ENCODE results near the gene NCMAP. TPM values are rescaled to one million over a fixed set of nuclear protein-coding genes. Genes with fewer than 3 reads are reported as not detected.

NCMAP gene
- total and polyA plus RNA-seq, 2 of the 8 experiments (the other 6 are each of a cell fraction or from before 2014, with no cell fraction given), result 0.21 to 0.39 TPM

DNA sequence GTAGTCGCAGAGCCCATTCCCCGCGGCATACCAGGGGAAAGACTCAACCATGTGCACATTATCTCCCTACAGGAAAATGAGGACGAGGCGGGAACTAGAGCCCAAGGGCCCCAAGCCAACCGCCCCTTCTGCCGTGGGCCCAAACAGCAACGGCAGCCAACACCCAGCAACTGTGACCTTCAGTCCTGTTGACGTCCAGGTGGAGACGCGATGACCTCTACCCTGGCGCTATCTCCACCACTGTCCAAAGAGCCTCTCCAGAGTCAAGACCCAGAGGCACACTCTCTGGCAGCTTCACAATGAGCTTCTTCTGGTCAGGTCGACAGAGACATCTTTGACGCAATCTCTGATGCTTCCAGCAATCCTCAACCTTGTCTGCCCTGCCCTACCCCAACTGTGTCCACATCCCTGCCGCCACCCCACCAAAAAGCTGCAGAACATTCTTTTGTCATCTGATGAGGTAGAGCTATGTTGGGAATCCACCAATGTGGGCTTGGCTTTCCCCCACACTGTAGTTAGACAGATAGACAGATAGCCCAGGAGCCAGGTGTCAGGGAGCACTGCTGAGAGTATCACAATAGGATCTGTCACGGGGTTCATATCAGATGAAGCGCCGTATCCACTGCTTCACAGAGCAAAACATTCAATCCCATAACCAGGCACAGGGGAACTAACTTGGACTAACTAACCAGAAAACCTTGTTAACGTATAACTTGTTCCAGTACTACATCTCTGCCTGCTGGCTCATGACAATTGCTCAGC lies 49.8 kb downstream of the NCMAP start:
- Histone ChIP-seq H3K27ac (ENCODE audit: low read depth, low read length) (no peak overlapping the region), H4K20me1 (replicated peaks in 1 of 2; ENCODE audit: control insufficient read depth in 1 of 2, insufficient read depth in 2 of 2, low read length in 2 of 2) (no peaks in the 10 kb centered on the region), H4K5ac (ENCODE audit: insufficient read length, low read depth, low read length) (no peak overlapping the region), H2BK20ac (ENCODE audit: low read length) (no peak overlapping the region), H3K27me3 (replicated peaks in 1 of 4; ENCODE audit: control insufficient read depth in 3 of 4, extremely low read depth in 1 of 4, insufficient read depth in 3 of 4, low read length in 3 of 4) (no peaks in the 10 kb centered on the region), H3K4ac (replicated peaks; ENCODE audit: insufficient read length, low read depth, low read length) (no peak overlapping the region), H3K79me2 (ENCODE audit: control insufficient read depth in 1 of 2, insufficient read depth in 2 of 2, low read length in 2 of 2) (no peaks in the 10 kb centered on the region), H2BK12ac (ENCODE audit: low read depth, low read length) (no peak overlapping the region), H3K23me2 (ENCODE audit: low read depth, low read length) (no peaks in the 10 kb centered on the region), H4K8ac (ENCODE audit: extremely low read depth, insufficient read depth, low read length) (peak overlapping the region; percentile 78; the same call in 1 of the 2 replicates), H3K79me1 (ENCODE audit: low read depth, low read length) (no peaks in the 10 kb centered on the region), H3K4me2 (ENCODE audit: insufficient read depth in 1 of 2, low read depth in 2 of 2, low read length in 2 of 2) (no peak overlapping the region), H4K91ac (replicated peaks; ENCODE audit: insufficient read length, low read length) (peak overlapping the region; percentile 25), H3K18ac (ENCODE audit: extremely low read depth, low read length) (no peak overlapping the region), H3K56ac (replicated peaks; ENCODE audit: insufficient read length, low read depth, low read length) (no peak overlapping the region), H2AFZ (ENCODE audit: low read length) (no peak overlapping the region), H2BK5ac (ENCODE audit: low read depth, low read length) (no peak overlapping the region), H2BK120ac (replicated peaks; ENCODE audit: low read depth, low read length) (no peak overlapping the region), H3K9me3 (ENCODE audit: insufficient read depth in 2 of 2, low read depth in 1 of 2, low read length in 1 of 2) (no peaks in the 10 kb centered on the region), H2BK15ac (ENCODE audit: low read length) (no peak overlapping the region), H3K4me3 (ENCODE audit: extremely low read depth in 1 of 4, insufficient read depth in 2 of 4, low read depth in 3 of 4, low read length in 4 of 4) (no peak overlapping the region), H3K4me1 (replicated peaks in 1 of 4; ENCODE audit: control insufficient read depth in 3 of 4, insufficient read depth in 4 of 4, low read length in 3 of 4) (no peaks in the 10 kb centered on the region), H3K23ac (ENCODE audit: insufficient read length) (no peak overlapping the region), H3K9ac (replicated peaks in 1 of 4; ENCODE audit: extremely low read depth in 1 of 4, low read depth in 3 of 4, low read length in 3 of 4) (no peak overlapping the region), H3K14ac (ENCODE audit: insufficient read length) (no peak overlapping the region), H3K36me3 (ENCODE audit: control insufficient read depth in 2 of 4, insufficient read depth in 4 of 4, low read length in 3 of 4) (no peaks in the 10 kb centered on the region), H2AK5ac (ENCODE audit: low read depth, low read length) (no peak overlapping the region)
- DNase-seq (ENCODE audit: low read depth in 1 of 2, low spot score in 2 of 2), result no peak
- 95% methylated on average over 19 of the region's 19 CpGs; no CpG with 5 or more reads in 1 of the 2 experiments for WGBS, 2 experiments (ENCODE audit: extremely low coverage in 1 of 2, insufficient coverage in 1 of 2, insufficient read length in 1 of 2, insufficient replicate concordance in 2 of 2, low coverage in 1 of 2, low lambda C conversion rate in 2 of 2, missing lambda C conversion rate in 1 of 2)
- ChIA-PET POLR2A (ENCODE audit: partially characterized antibody) (no interaction called here), CTCF (ENCODE audit: partially characterized antibody) (interaction anchor here (1.0 to 5.2 kb wide), 2 partner anchors 9 to 19 kb away, joined by 5 to 20 read pairs; no protein-coding TSS in a partner anchor)
- no peak for FAIRE-seq
- TF ChIP-seq ATF2 (IDR thresholded peaks at IDR 0.05; ENCODE audit: low read length) (no peak), SP2 (IDR thresholded peaks at IDR 0.05; ENCODE audit: low read length) (no peak), EGR1 (IDR thresholded peaks at IDR 0.05; ENCODE audit: borderline replicate concordance, low read depth, low read length) (no peak), SAP30 (IDR thresholded peaks at IDR 0.05; ENCODE audit: insufficient read depth, insufficient replicate concordance, low read length) (no peak), NRF1 (IDR thresholded peaks at IDR 0.05; ENCODE audit: low read depth, low read length) (no peak), POU5F1 (IDR thresholded peaks at IDR 0.05; ENCODE audit: low read depth, low read length) (no peak), SIRT6 (IDR thresholded peaks at IDR 0.05; ENCODE audit: low read length) (no peak), KDM4A (IDR thresholded peaks at IDR 0.05; ENCODE audit: low read depth, low read length, severe bottlenecking) (no peak)

Measured in H1 (cell line).